H9 (cell line): ENCODE measurements around the gene ADAM19. TPM values are rescaled to one million over a fixed set of nuclear protein-coding genes. Genes with fewer than 3 reads are reported as not detected.

ENCODE experiments used
- DNase-seq: peaks from one replicate; pipeline ENCODE4 v3.0.0-alpha.2; 2017
- H2AFZ ChIP-seq: one replicate; pipeline ENCODE4 v1.6.1; 2013; ENCODE audit warnings: mild to moderate bottlenecking, low read length, control low read depth, moderate library complexity
- H2AK5ac ChIP-seq: 2 replicates; pipeline ENCODE4 v1.6.1; 2013; ENCODE audit warnings: low read length, control low read depth, mixed read lengths; ENCODE audit not compliant: insufficient read length
- H2BK120ac ChIP-seq: one replicate; pipeline ENCODE4 v1.6.1; 2013; ENCODE audit warnings: low read depth, mild to moderate bottlenecking, low read length, control low read depth, inconsistent platforms; ENCODE audit not compliant: poor library complexity, severe bottlenecking
- H2BK12ac ChIP-seq: 2 replicates; pipeline ENCODE4 v1.6.1; 2013; ENCODE audit warnings: low read length, control low read depth, mixed read lengths, low read depth; ENCODE audit not compliant: insufficient read length
- H2BK15ac ChIP-seq: 2 replicates; pipeline ENCODE4 v1.6.1; 2013; ENCODE audit warnings: low read depth, low read length, control low read depth
- H2BK20ac ChIP-seq: one replicate; pipeline ENCODE4 v1.6.1; 2013; ENCODE audit warnings: low read depth, mild to moderate bottlenecking, low read length, control low read depth, inconsistent platforms; ENCODE audit not compliant: poor library complexity, severe bottlenecking
- H2BK5ac ChIP-seq: 2 replicates; pipeline ENCODE4 v1.6.1; 2013; ENCODE audit warnings: low read length, control low read depth, mixed read lengths; ENCODE audit not compliant: insufficient read length
- H3K14ac ChIP-seq: 2 replicates; pipeline ENCODE4 v1.6.1; 2013; ENCODE audit warnings: low read length, control low read depth; ENCODE audit not compliant: insufficient read depth
- H3K18ac ChIP-seq: 2 replicates; pipeline ENCODE4 v1.6.1; 2013; ENCODE audit warnings: low read depth, mild to moderate bottlenecking, mixed read lengths, low read length, control low read depth; ENCODE audit not compliant: insufficient read length
- H3K23ac ChIP-seq: 2 replicates; pipeline ENCODE4 v1.6.1; 2013; ENCODE audit warnings: low read length, control low read depth, mixed read lengths, low read depth; ENCODE audit not compliant: insufficient read length
- H3K23me2 ChIP-seq: 2 replicates; pipeline ENCODE4 v1.6.1; 2013; ENCODE audit warnings: low read depth, mild to moderate bottlenecking, mixed read lengths, low read length, control low read depth; ENCODE audit not compliant: insufficient read length, poor library complexity, severe bottlenecking
- H3K27ac ChIP-seq: 2 replicates; pipeline ENCODE4 v1.5.1; 2013; ENCODE audit warnings: low read length, control low read depth, mixed read lengths, low read depth; ENCODE audit not compliant: insufficient read length
- H3K27me3 ChIP-seq: 2 replicates; pipeline ENCODE4 v1.6.1; 2013; ENCODE audit warnings: low read length, control low read depth, inconsistent platforms; ENCODE audit not compliant: insufficient read depth
- H3K4ac ChIP-seq: 2 replicates; pipeline ENCODE4 v1.6.1; 2013; ENCODE audit warnings: low read depth, mild to moderate bottlenecking, control low read depth, inconsistent platforms, low read length, moderate library complexity
- H3K4me1 ChIP-seq: 2 replicates; pipeline ENCODE4 v1.6.1; 2013; ENCODE audit warnings: low read length, control low read depth, inconsistent platforms; ENCODE audit not compliant: insufficient read depth
- H3K4me2 ChIP-seq: 2 replicates; pipeline ENCODE4 v1.6.1; 2013; ENCODE audit warnings: low read length, control low read depth, mixed read lengths; ENCODE audit not compliant: insufficient read length, insufficient read depth
- H3K56ac ChIP-seq: 2 replicates; pipeline ENCODE4 v1.6.1; 2013; ENCODE audit warnings: low read depth, mild to moderate bottlenecking, mixed read lengths, low read length, control low read depth; ENCODE audit not compliant: insufficient read length
- H3K79me1 ChIP-seq: 2 replicates; pipeline ENCODE4 v1.6.1; 2013; ENCODE audit warnings: low read depth, mild to moderate bottlenecking, moderate library complexity, low read length, control low read depth, inconsistent platforms; ENCODE audit not compliant: insufficient read depth, poor library complexity, severe bottlenecking
- H3K79me2 ChIP-seq: 2 replicates; pipeline ENCODE4 v1.6.1; 2013; ENCODE audit warnings: low read length, control low read depth, inconsistent platforms; ENCODE audit not compliant: insufficient read depth
- H3K9ac ChIP-seq: 2 replicates; pipeline ENCODE4 v1.6.1; 2013; ENCODE audit warnings: low read length, control low read depth, mixed read lengths; ENCODE audit not compliant: insufficient read length; ENCODE audit errors: extremely low read depth
- H3K9me3 ChIP-seq: one replicate; pipeline ENCODE4 v1.6.1; 2013; ENCODE audit warnings: low read depth, low read length, inconsistent platforms; ENCODE audit not compliant: control insufficient read depth
- H3T11ph ChIP-seq: one replicate; pipeline ENCODE4 v1.6.1; 2013; ENCODE audit warnings: mild to moderate bottlenecking, low read length, control low read depth, inconsistent platforms
- H4K20me1 ChIP-seq: one replicate; pipeline ENCODE4 v1.6.1; 2013; ENCODE audit not compliant: control insufficient read depth, insufficient read length, insufficient read depth
- H4K5ac ChIP-seq: 2 replicates; pipeline ENCODE4 v1.6.1; 2013; ENCODE audit warnings: low read depth, mild to moderate bottlenecking, mixed read lengths, low read length, control low read depth; ENCODE audit not compliant: insufficient read length
- H4K8ac ChIP-seq: replicated peaks from 2 replicates; pipeline ENCODE4 v1.6.1; 2013; ENCODE audit warnings: low read length, control low read depth, mixed read lengths, low read depth; ENCODE audit not compliant: insufficient read length
- H4K91ac ChIP-seq: 2 replicates; pipeline ENCODE4 v1.6.1; 2013; ENCODE audit warnings: low read depth, mild to moderate bottlenecking, moderate library complexity, mixed read lengths, low read length, control low read depth; ENCODE audit not compliant: insufficient read length
- H3K27ac Mint-ChIP-seq, 3 experiments: 2 replicates in 2 of 3; 3 replicates in 1 of 3; pipeline ENCODE4 v1.8.0; 2020 to 2021; ENCODE audit warnings: mixed read lengths in 3 of 3, mild to moderate bottlenecking in 1 of 3, moderate library complexity in 1 of 3
- H3K27me3 Mint-ChIP-seq: 2 replicates; pipeline ENCODE4 v1.8.0; 2021; ENCODE audit warnings: low read depth, mild to moderate bottlenecking, moderate library complexity, mixed read lengths
- H3K36me3 Mint-ChIP-seq, 3 experiments: 2 replicates in 2 of 3; 3 replicates in 1 of 3; pipeline ENCODE4 v1.8.0; 2020 to 2021; ENCODE audit warnings: low read depth in 3 of 3, mixed read lengths in 3 of 3; ENCODE audit not compliant: insufficient read depth in 1 of 3
- H3K4me1 Mint-ChIP-seq, 2 experiments: 2 replicates each; pipeline ENCODE4 v1.8.0; 2020; ENCODE audit warnings: mixed read lengths in 2 of 2
- H3K4me3 Mint-ChIP-seq, 2 experiments: 2 replicates in 1 of 2; 3 replicates in 1 of 2; pipeline ENCODE4 v1.8.0; 2020 to 2021; ENCODE audit warnings: mild to moderate bottlenecking in 2 of 2, mixed read lengths in 2 of 2, moderate library complexity in 1 of 2
- H3K9me3 Mint-ChIP-seq, 2 experiments: 2 replicates in 1 of 2; 3 replicates in 1 of 2; pipeline ENCODE4 v1.8.0; 2020; ENCODE audit warnings: mild to moderate bottlenecking in 2 of 2, mixed read lengths in 2 of 2, moderate library complexity in 1 of 2
- WGBS: extraction: QIAGEN DNeasy Blood & Tissue Kit; methylation state at CpG from one replicate; pipeline ENCODE4 v1.1.7; 2013; ENCODE audit warnings: missing lambda C conversion rate, low lambda C conversion rate, mixed read lengths; ENCODE audit not compliant: insufficient read length; ENCODE audit errors: extremely low coverage; 5-methylcytosine and 5-hydroxymethylcytosine counted together
- total RNA-seq: library from RNA; stranded (reverse); gene quantifications from 2 replicates; pipeline ENCODE4 v1.2.1, GENCODE V29; 2021
- TF ChIP-seq, protein P1 (sequence below): fragments of 200-600 bp; sonication (generic); conservative IDR thresholded peaks from 3 replicates; pipeline ENCODE4 v1.8.0; 2021; ENCODE audit warnings: antibody characterized with exemption, mild to moderate bottlenecking

The ADAM19 gene
- total RNA-seq, 1 experiment from 2014 or later: 9.9 TPM

DNA sequence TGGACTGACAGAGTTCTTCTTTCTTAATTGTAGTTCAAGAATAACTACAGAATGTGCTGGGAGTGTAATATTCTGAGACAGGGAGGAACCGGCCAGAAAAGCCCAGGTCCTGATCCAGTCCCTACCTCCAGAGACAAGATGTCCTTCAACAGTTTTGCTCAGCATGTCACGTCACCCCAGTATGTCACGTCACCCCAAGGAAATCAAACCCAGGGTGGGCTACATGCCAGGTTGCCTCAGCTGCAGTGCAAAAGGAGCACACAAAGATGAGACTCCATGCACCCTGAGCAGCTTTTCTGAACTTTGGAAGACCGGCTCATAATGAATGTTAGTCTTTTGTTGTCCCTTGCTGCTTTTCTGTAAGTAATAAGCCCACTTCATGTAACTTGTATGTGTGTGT, 141.5 kb downstream of the ADAM19 start:
- Mint-ChIP-seq H3K4me1 (no peaks in the 10 kb centered on the region), H3K36me3 (no peaks in the 10 kb centered on the region), H3K27me3 (no peaks in the 10 kb centered on the region; the same call in none of the 2 replicates), H3K9me3 (peaks cover 0 to 3% of the 10 kb centered on the region in 2 experiments; a peak in 3 of 5 replicates), H3K4me3 (no peak overlapping the region), H3K27ac (no peak overlapping the region)
- H3K27me3 ChIP-seq: no peaks in the 10 kb centered on the region
- no peak overlapping the region for H3K9ac ChIP-seq
- no peaks in the 10 kb centered on the region for H3K9me3 ChIP-seq
- no peak overlapping the region for H3K18ac ChIP-seq
- no peak overlapping the region for H2AK5ac ChIP-seq
- no peak overlapping the region for H2BK5ac ChIP-seq
- no peak overlapping the region for H2BK20ac ChIP-seq
- H4K8ac ChIP-seq: no peak overlapping the region
- no peak overlapping the region for H3K56ac ChIP-seq
- H3K27ac ChIP-seq: no peak overlapping the region
- no peaks in the 10 kb centered on the region for H4K20me1 ChIP-seq
- H2BK120ac ChIP-seq: no peak overlapping the region
- TF ChIP-seq, protein P1, sequence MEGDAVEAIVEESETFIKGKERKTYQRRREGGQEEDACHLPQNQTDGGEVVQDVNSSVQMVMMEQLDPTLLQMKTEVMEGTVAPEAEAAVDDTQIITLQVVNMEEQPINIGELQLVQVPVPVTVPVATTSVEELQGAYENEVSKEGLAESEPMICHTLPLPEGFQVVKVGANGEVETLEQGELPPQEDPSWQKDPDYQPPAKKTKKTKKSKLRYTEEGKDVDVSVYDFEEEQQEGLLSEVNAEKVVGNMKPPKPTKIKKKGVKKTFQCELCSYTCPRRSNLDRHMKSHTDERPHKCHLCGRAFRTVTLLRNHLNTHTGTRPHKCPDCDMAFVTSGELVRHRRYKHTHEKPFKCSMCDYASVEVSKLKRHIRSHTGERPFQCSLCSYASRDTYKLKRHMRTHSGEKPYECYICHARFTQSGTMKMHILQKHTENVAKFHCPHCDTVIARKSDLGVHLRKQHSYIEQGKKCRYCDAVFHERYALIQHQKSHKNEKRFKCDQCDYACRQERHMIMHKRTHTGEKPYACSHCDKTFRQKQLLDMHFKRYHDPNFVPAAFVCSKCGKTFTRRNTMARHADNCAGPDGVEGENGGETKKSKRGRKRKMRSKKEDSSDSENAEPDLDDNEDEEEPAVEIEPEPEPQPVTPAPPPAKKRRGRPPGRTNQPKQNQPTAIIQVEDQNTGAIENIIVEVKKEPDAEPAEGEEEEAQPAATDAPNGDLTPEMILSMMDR: no peak
- H4K5ac ChIP-seq: no peak overlapping the region
- no CpG with 5 or more reads among the region's 4 CpGs for WGBS
- no peak overlapping the region for H2BK15ac ChIP-seq
- no peak overlapping the region for H3K23ac ChIP-seq
- H3K79me1 ChIP-seq: no peaks in the 10 kb centered on the region
- H3K4me2 ChIP-seq: no peak overlapping the region
- no peak for DNase-seq
- H4K91ac ChIP-seq: no peak overlapping the region
- H2AFZ ChIP-seq: no peak overlapping the region
- no peaks in the 10 kb centered on the region for H3K79me2 ChIP-seq
- H3K23me2 ChIP-seq: no peaks in the 10 kb centered on the region
- no peak overlapping the region for H2BK12ac ChIP-seq
- H3K4ac ChIP-seq: no peak overlapping the region
- H3T11ph ChIP-seq: no peak overlapping the region
- no peaks in the 10 kb centered on the region for H3K4me1 ChIP-seq
- no peak overlapping the region for H3K14ac ChIP-seq
